ENCODE measurements around the gene TIGD1.
"Not testable (repeated sequence)": the region's sequence is repeated elsewhere in the genome, so short reads cannot be mapped to it uniquely, and the experiment has no call there.

TIGD1 gene

DNA sequence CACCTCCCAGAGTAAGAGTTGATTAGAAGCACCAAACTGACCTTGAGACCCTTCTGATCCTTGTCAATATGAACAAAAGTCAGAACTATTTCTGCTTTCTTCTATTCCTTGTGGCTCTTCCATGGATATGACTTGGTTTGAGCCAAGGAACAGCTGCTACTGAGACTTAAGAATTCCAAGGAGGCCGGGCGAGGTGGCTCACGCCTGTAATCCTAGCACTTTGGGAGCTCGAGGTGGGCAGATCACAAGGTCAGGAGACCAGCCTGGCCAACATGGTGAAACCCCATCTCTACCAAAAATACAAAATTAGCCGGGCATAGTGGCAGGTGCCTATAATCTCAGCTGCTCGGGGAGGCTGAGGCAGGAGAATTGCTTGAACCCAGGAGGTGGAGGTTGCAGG, 20.1 kb upstream of the TIGD1 start:
- not testable (repeated sequence) for DNase-seq (ENCODE audit: low read depth)

DNA sequence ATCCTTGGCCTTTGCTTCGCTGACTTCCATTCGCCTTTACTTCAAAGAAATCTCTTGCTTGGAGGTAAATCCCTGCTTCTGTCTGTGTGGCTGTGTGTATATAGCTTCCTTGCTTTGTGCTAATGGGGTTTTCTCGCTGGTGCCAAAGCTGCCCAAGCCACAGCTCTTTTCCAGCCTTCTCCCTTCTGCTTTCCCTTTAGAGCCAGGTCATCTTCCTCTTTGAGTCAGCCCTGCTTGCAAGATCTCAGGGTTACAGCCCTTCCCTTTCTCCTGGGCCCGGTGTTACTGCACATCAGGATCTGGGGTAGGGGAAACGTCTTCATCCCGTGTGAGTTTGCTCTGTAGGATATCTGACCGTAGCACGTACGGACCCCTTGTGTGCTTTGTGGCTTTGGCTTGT, 19.2 kb upstream of the TIGD1 start:
- no peak for DNase-seq (ENCODE audit: low read depth)

DNA sequence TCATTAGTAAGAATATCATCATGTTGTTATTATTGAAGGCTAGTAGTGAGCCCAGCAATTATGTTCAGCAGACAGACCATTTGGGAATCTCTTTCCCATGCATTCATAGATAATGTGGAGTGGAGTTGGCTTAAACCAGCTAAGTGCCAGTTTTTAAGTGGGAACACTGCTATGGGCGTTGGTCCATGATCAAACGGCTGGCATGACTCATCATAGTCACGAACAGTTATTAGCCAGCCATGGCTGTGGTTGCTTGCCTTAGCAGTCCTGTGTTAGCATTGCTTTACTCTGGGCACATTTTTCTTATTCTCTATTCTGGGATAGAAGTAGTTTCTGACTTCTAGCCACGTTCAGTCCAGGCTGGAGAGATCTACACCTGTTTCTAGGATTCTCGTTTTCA, 17.8 kb upstream of the TIGD1 start:
- DNase-seq (ENCODE audit: low read depth), result peak; percentile 47

GRCh38 chr2:232567721-232568120, 17.4 kb upstream of the TIGD1 start:
- no peak for DNase-seq (ENCODE audit: low read depth)

DNA sequence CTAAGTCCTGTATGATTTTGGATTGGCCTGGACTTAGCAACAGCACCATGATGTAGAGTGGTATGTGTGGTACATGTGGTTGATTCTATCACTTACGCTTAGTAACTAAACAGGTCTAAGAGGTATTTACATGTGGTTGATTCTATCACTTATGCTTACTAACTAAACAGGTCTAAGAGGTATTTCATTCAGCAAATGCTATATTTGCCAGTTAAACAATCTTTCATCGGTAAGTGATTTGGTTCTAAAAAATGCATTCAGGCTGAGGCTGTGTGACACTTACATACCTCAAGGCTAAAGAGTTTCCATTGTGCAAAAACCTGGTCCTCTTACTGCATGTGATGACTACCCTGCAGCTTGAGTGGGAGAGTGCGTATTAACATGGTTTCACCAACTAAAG, 13.2 kb upstream of the TIGD1 start:
- no peak for DNase-seq (ENCODE audit: low read depth)

DNA sequence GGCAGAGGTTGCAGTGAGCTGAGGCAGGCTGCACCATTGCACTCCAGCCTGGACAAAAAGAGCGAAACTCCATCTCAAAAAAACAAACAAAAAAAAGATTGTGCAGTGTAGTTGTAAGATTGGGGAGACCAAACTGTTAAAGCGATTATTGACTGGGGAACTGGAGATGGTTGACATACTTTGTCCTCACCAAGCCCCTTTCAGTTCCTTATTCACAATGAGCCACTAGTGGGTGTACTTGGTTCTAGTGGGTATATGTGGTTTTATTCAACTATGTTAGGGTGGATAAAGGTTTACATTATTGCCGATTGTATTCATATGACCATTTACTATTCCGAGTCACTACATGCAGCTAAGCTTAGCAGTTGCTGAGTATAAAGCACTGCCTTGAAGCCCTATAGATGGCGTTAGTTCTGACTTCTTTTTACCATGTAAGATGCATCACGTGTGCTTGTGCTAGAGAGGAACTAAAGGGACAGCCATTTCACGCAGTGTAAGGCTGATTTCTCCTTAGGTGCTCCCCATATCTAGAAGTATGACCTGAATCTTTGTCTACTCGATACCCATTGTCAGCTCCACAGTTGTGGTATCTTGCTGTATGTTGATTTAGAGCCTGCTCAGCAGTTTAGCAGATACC, 12.3 kb upstream of the TIGD1 start:
- DNase-seq (ENCODE audit: low read depth), result no peak

- DNase-seq (ENCODE audit: low read depth), result no peak
Observed at GRCh38 chr2:232556426-232556825, 6.1 kb upstream of the TIGD1 start.

DNA sequence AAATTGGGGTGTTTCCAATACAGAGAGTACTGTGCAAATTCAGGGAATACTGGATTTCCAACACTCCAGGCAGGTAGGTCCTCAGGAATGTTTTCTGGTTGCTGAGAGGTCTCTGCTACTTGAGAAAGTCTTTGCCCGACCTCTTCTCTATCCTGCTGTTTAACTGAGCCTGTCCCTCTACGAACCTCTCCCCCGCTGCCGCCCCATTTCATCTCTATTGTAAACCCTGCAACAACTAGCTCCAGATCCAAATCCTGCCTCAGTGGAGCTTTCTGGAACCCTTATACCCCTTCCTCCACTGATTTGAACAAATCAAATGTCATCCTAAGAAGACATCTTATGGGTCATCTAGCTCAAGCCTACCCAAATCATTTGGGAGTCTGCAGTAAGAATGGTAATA, 1.4 kb upstream of the TIGD1 start:
- no peak for DNase-seq (ENCODE audit: low read depth)

- DNase-seq (ENCODE audit: low read depth), result no peak
Observed at GRCh38 chr2:232551250-232551638, 887 bp upstream of the TIGD1 start.

DNA sequence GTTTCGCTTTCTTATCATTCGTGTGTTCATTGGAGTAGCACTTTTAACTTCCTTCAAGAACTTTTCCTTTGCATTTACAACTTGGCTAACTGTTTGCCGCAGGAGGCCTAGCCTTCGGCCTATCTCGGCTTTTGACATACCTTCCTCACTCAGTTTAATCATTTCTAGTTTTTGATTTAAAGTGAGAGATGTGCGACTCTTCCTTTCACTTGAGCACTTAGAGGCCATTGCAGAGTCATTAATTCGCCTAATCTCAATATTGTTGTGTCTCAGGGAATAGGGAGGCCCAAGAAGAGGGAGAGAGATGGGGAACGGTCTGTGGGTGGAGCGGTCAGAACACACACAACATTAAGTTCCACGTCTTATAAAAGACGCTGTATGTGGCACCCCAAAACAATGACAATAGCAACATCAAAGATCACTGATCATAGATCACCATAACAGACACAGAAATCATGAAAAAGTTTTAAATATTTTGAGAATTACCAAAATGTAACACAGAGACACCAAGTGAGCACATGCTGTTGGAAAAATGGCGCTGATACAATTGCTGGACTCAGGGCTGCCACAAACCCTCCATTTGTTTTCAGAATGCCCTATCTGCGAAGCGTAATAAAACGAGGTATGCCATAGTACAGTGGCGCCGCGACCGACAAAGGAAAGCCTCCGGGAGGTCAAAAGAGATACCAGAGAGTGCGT, 553 bp downstream of the TIGD1 start:
- no peak for DNase-seq (ENCODE audit: low read depth)

GRCh38 chr2:232547991-232548390, 2.4 kb downstream of the TIGD1 start:
- no peak for DNase-seq (ENCODE audit: low read depth)

GRCh38 chr2:232545511-232546375, 4.6 kb downstream of the TIGD1 start:
- no peak for DNase-seq (ENCODE audit: low read depth)

DNA sequence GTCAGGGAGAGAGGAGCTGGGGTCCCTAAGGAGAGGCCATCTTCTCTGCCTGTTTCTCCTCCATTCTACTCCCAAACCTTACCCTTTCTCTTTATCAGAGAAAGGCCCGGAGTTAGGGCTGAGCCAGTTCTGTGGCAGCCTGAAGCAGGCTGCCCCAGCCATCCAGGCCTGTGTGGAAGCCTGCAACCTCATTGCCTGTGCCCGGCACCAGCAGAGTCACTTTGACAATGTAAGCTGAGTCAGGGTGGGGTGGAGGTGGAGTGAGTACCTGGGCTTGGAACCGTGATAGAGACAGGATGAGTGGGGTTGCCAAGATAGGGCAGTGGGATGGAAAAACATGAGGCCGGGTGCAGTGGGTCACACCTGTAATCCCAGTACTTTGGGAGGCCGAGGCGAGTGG, 5.7 kb downstream of the TIGD1 start:
- DNase-seq (ENCODE audit: low read depth), result no peak

DNA sequence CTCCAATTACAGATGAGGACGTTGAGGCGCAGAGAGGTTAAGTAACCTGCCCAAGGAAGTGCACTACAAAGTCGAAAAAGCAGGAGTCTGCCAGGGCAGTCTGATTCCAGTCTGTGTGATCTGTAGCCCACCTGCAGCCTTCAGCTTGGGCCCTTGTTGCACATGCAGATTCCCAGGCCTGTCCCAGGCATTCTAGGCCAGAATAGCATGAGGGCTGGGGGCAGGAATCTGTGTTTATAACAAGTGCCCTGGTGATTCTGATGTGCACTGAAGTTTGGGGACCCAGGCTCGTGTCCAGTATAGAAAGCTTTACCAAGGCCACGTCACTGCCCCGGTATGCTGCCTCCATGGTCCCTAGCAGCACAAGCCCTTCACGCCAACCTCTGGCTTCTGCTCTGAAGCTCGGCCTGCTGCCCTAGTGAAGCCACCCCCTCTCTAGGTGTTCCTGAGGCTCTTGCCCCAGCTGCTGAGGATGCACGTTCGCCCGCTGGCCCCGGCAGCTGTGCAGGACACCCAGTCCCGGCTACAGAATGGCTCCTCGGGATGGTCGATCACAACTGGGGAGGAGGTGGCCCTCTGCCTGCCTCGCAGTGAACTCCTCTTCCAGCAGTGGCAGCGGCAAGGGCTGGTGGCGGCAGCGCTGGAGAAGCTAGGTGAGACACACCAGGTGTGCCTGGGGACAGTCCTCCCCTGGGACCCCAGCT, 6.3 kb downstream of the TIGD1 start:
- DNase-seq (ENCODE audit: low read depth), result no peak

DNA sequence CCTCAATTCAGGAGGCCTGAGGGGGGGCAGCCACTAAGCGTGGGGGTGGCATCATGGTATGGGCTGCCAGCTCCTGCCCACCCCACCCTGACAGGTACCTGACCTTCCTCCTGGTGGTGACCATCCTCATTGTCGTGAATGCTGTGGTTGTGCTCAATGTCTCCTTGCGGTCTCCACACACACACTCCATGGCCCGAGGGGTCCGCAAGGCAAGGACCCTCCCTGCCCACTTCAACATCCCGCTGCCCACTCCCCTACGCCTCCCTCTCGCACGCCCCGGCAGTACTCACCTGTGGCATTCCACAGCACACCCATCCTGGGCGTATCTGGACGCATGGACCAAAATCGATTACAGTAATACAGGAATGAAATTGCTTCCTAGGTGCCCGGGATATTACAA, 6.9 kb downstream of the TIGD1 start:
- DNase-seq (ENCODE audit: low read depth), result no peak

- no peak for DNase-seq (ENCODE audit: low read depth)
Observed at GRCh38 chr2:232542715-232543467, 7.5 kb downstream of the TIGD1 start.

DNA sequence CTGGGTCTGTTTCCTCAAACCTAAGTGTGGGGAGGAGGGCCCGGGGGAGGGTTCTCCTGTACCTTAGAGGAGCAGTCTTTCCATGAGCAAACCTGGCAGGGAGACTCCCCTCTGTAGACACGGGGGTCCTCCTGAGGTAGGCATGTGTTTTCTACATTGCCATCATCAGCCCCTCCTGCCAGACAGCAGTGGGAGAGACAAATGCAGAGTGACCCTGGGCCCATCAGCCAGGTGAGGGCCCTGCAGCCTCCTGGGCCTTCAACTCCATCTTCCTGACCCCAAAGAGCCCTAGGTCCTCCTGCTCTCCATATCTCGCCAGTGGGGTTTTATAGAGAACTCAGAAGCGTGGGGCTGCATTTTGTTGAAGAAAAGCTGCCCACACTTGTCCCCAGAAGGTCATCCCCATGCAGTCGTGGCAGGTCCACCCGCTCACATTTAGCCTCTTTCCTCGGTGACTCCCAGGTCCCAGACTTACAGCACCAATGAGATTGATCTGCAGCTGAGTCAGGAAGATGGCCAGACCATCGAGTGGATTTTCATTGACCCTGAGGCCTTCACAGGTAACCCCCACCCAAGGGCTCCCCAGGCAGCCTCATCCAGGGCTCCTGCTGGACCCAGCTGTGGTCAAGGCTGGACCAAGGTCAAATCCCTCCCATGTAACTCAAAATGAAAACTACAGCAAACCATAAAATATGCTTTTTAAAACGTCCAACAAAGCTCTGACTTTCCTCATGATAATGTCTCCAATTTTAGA, 8.2 kb downstream of the TIGD1 start:
- no peak for DNase-seq (ENCODE audit: low read depth)

DNA sequence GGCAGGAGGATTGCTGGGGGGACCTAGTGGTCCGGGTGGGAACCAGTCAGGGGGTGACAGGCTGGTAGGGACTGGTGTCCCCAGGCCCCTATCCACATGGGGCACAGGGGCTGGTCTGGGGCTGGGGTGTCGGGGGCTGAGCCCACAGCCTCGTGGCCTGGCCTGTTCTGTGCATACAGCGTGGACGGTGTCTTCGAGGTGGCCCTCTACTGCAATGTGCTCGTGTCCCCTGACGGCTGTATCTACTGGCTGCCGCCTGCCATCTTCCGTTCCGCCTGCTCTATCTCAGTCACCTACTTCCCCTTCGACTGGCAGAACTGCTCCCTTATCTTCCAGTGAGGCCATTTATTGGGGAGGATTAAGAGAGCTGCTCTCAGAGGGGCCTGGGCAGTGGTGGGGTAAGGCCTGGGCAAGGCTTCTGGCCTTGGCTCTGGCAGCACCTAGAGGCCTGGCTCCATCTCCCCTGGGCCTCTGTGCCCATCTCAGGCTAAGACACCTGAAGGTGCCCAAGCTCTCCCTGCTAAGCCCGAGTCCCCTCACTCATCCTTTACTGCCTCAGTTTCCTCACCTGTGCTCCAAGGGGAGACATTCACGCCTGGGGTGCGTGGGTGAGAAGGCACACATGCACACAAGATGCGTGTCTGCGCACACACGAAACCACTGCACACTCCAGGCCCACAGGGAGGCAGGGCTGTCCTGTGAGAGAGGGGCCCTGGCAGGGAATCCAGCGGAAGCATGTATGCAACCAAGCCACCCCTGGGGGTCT, 9.0 kb downstream of the TIGD1 start:
- DNase-seq (ENCODE audit: low read depth), result no peak

- no peak for DNase-seq (ENCODE audit: low read depth)
Observed at GRCh38 chr2:232540441-232541041, 9.8 kb downstream of the TIGD1 start.

Data from fibroblast of the conjunctiva (primary cell).